ENCODE results near the gene KCNQ2. TPM values are rescaled to one million over a fixed set of nuclear protein-coding genes. Genes with fewer than 3 reads are reported as not detected.
A peak's percentile ranks its signal among the peaks of the same experiment; 100 is the strongest.
"Not testable (repeated sequence)": the region's sequence is repeated elsewhere in the genome, so short reads cannot be mapped to it uniquely, and the experiment has no call there.

Gene KCNQ2
- not detected for total RNA-seq

GRCh38 chr20:63471981-63472831, at the start of gene KCNQ2:
KCNQ2 (minus strand) TSS chr20:63472655; CDS start chr20:63472463, 192 bp downstream.
- H3K4me3 Mint-ChIP-seq = no peak within 1 kb of the TSS

GRCh38 chr20:63521602-63522001, 49.1 kb upstream of the KCNQ2 start:
- intact Hi-C loops (cut with DNase I, micrococcal nuclease) = loop anchor here (1.0 to 5.0 kb wide), 8 partner anchors 25 to 733 kb away; partner anchors contain the start of genes ARFGAP1 (in 1 of the 2), PCMTD2 (in 1 of the 2), TCEA2 (in 1 of the 2) and YTHDF1 (in 1 of the 2)
- CTCF ChIA-PET = interaction anchor here (0.6 to 4.0 kb wide), 6 partner anchors 16 to 452 kb away, joined by 4 to 21 read pairs (median 4); partner anchors contain the start of genes PTK6 and RTEL1
- Mint-ChIP-seq H3K27ac (peak overlapping the region; percentile 51), H3K4me1 (peaks cover 10% of the 10 kb centered on the region), H3K9me3 (ENCODE audit: low read depth) (peaks cover 4% of the 10 kb centered on the region), H3K27me3 (no peaks in the 10 kb centered on the region), H3K36me3 (ENCODE audit: low read depth) (peaks cover 29% of the 10 kb centered on the region), H3K4me3 (peak overlapping the region; percentile 77)
- no peak for ATAC-seq
- POLR2A ChIA-PET = interaction anchor here (0.6 to 2.4 kb wide), 2 partner anchors 16 to 31 kb away, joined by 4 to 6 read pairs; partner anchors contain the start of gene PTK6
- DNase-seq = no peak

More at GRCh38 chr20:63471981-63472831, at the start of gene KCNQ2:
- Mint-ChIP-seq H3K27ac (no peak within 1 kb of the TSS), H3K4me1 (peaks cover 2% of the 10 kb centered on the region), H3K36me3 (ENCODE audit: low read depth) (no peaks in the 10 kb centered on the region), H3K9me3 (ENCODE audit: low read depth) (no peaks in the 10 kb centered on the region), H3K27me3 (peaks cover 26% of the 10 kb centered on the region)
- ChIA-PET CTCF (no interaction called here), POLR2A (no interaction called here)
- DNase-seq (no peak), ATAC-seq (no peak)
- intact Hi-C loops (cut with DNase I, micrococcal nuclease) = no loop called here

- ATAC-seq = peak; percentile 72
- H3K27me3 Mint-ChIP-seq = no peaks in the 10 kb centered on the region
- POLR2A ChIA-PET = interaction anchor here (0.5 to 2.4 kb wide), 4 partner anchors 16 to 431 kb away, joined by 3 to 6 read pairs (median 4); partner anchors contain the start of gene PTK6
Measured at GRCh38 chr20:63520934-63521601, 48.6 kb upstream of the KCNQ2 start.

GRCh38 chr20:63520504-63520933, 48.1 kb upstream of the KCNQ2 start, which contains the start of gene PPDPF:
PPDPF (plus strand) TSS chr20:63520765; CDS start chr20:63521309, 544 bp downstream.
- ChIA-PET CTCF (interaction anchor here (0.7 to 4.0 kb wide), 4 partner anchors 17 to 560 kb away, joined by 3 to 21 read pairs (median 4); partner anchors contain the start of genes PTK6 and RTEL1), POLR2A (interaction anchor here (0.5 to 0.6 kb wide), 2 partner anchors 83 to 431 kb away, joined by 3 to 4 read pairs; no protein-coding TSS in a partner anchor)
- peak; percentile 93 for DNase-seq
- ATAC-seq = peak; percentile 80
- intact Hi-C loops (cut with DNase I, micrococcal nuclease) = loop anchor here (1.0 to 5.0 kb wide), 17 partner anchors 17 to 734 kb away; partner anchors contain the start of genes ARFGAP1 (in 1 of the 2), GMEB2 (in 1 of the 2), PCMTD2 (in 1 of the 2) and PRPF6 (in 1 of the 2)
- Mint-ChIP-seq H3K4me1 (peaks cover 10% of the 10 kb centered on the region), H3K36me3 (ENCODE audit: low read depth) (peaks cover 29% of the 10 kb centered on the region), H3K4me3 (peak within 1 kb of the TSS; percentile 77), H3K9me3 (ENCODE audit: low read depth) (peaks cover 4% of the 10 kb centered on the region), H3K27me3 (no peaks in the 10 kb centered on the region), H3K27ac (peak within 1 kb of the TSS; percentile 78)

More at GRCh38 chr20:63520934-63521601, 48.6 kb upstream of the KCNQ2 start:
- Mint-ChIP-seq H3K4me3 (peak overlapping the region; percentile 77), H3K36me3 (ENCODE audit: low read depth) (peaks cover 29% of the 10 kb centered on the region), H3K9me3 (ENCODE audit: low read depth) (peaks cover 4% of the 10 kb centered on the region), H3K27ac (peak overlapping the region; percentile 51), H3K4me1 (peaks cover 10% of the 10 kb centered on the region)
- peak; percentile 86 for DNase-seq
- intact Hi-C loops (cut with DNase I, micrococcal nuclease) = loop anchor here (1.0 to 5.0 kb wide), 18 partner anchors 16 to 734 kb away; partner anchors contain the start of genes ARFGAP1 (in 1 of the 2), GMEB2 (in 1 of the 2), PCMTD2 (in 1 of the 2) and PRPF6 (in 1 of the 2)
- CTCF ChIA-PET = interaction anchor here (0.6 to 4.0 kb wide), 7 partner anchors 17 to 559 kb away, joined by 3 to 21 read pairs (median 4); partner anchors contain the start of genes PTK6 and RTEL1

GRCh38 chr20:63519668-63520503, 47.4 kb upstream of the KCNQ2 start:
- peak overlapping the region; percentile 77 for H3K4me3 Mint-ChIP-seq
- H3K4me1 Mint-ChIP-seq = peaks cover 10% of the 10 kb centered on the region
- intact Hi-C loops (cut with DNase I, micrococcal nuclease) = loop anchor here (1.0 to 5.0 kb wide), 17 partner anchors 17 to 735 kb away; partner anchors contain the start of genes ARFGAP1 (in 1 of the 2), GMEB2 (in 1 of the 2), PCMTD2 (in 1 of the 2) and PRPF6 (in 1 of the 2)
- DNase-seq = peak; percentile 74
- peak overlapping the region; percentile 47 for H3K27ac Mint-ChIP-seq
- peaks cover 2% of the 10 kb centered on the region for H3K27me3 Mint-ChIP-seq
- peaks cover 6% of the 10 kb centered on the region for H3K9me3 Mint-ChIP-seq (ENCODE audit: low read depth)
- ChIA-PET POLR2A (no interaction called here), CTCF (interaction anchor here (0.6 to 4.0 kb wide), 4 partner anchors 18 to 560 kb away, joined by 3 to 21 read pairs (median 4); partner anchors contain the start of gene PTK6)
- peak; percentile 55 for ATAC-seq
- H3K36me3 Mint-ChIP-seq (ENCODE audit: low read depth) = peaks cover 29% of the 10 kb centered on the region

GRCh38 chr20:63518946-63519667, 46.7 kb upstream of the KCNQ2 start:
- Mint-ChIP-seq H3K36me3 (ENCODE audit: low read depth) (peaks cover 29% of the 10 kb centered on the region), H3K27me3 (peaks cover 4% of the 10 kb centered on the region), H3K4me3 (peak overlapping the region; percentile 77), H3K4me1 (peaks cover 12% of the 10 kb centered on the region), H3K27ac (peak overlapping the region; percentile 47), H3K9me3 (ENCODE audit: low read depth) (peaks cover 10% of the 10 kb centered on the region)
- intact Hi-C loops (cut with DNase I, micrococcal nuclease) = no loop called here
- CTCF ChIA-PET = interaction anchor here (0.6 to 4.0 kb wide), 2 partner anchors 19 to 513 kb away, joined by 3 to 21 read pairs; partner anchors contain the start of gene PTK6
- POLR2A ChIA-PET = interaction anchor here (0.6 kb wide), 1 partner anchor 464 kb away, joined by 4 read pairs; no protein-coding TSS in a partner anchor
- ATAC-seq = no peak
- DNase-seq = no peak

GRCh38 chr20:63518351-63518861, 46.0 kb upstream of the KCNQ2 start:
- no peak overlapping the region for H3K27ac Mint-ChIP-seq
- CTCF ChIA-PET = no interaction called here
- peaks cover 23% of the 10 kb centered on the region for H3K36me3 Mint-ChIP-seq (ENCODE audit: low read depth)

GRCh38 chr20:63517376-63518309, 45.2 kb upstream of the KCNQ2 start:
- Mint-ChIP-seq H3K4me1 (peaks cover 11% of the 10 kb centered on the region), H3K36me3 (ENCODE audit: low read depth) (peaks cover 15% of the 10 kb centered on the region), H3K4me3 (no peak overlapping the region), H3K9me3 (ENCODE audit: low read depth) (peaks cover 12% of the 10 kb centered on the region), H3K27me3 (peaks cover 13% of the 10 kb centered on the region), H3K27ac (no peak overlapping the region)
- CTCF ChIA-PET = no interaction called here
- ATAC-seq (no peak), DNase-seq (no peak)
- intact Hi-C loops (cut with DNase I, micrococcal nuclease) = no loop called here
- POLR2A ChIA-PET = no interaction called here

More at GRCh38 chr20:63518351-63518861, 46.0 kb upstream of the KCNQ2 start:
- no peak for ATAC-seq
- peaks cover 6% of the 10 kb centered on the region for H3K27me3 Mint-ChIP-seq
- H3K4me1 Mint-ChIP-seq = peaks cover 12% of the 10 kb centered on the region
- no peak overlapping the region for H3K4me3 Mint-ChIP-seq
- intact Hi-C loops (cut with DNase I, micrococcal nuclease) = no loop called here
- POLR2A ChIA-PET = no interaction called here
- H3K9me3 Mint-ChIP-seq (ENCODE audit: low read depth) = peaks cover 9% of the 10 kb centered on the region
- DNase-seq = no peak

GRCh38 chr20:63514520-63514919, 42.1 kb upstream of the KCNQ2 start:
- H3K36me3 Mint-ChIP-seq (ENCODE audit: low read depth); ATAC-seq; H3K27ac Mint-ChIP-seq; H3K4me1 Mint-ChIP-seq; H3K4me3 Mint-ChIP-seq; DNase-seq; intact Hi-C loops (cut with DNase I, micrococcal nuclease); CTCF ChIA-PET: not testable (repeated sequence)
- POLR2A ChIA-PET = interaction anchor here (0.6 kb wide), 1 partner anchor 24 kb away, joined by 7 read pairs; no protein-coding TSS in a partner anchor
- H3K9me3 Mint-ChIP-seq (ENCODE audit: low read depth) = peaks cover 12% of the 10 kb centered on the region
- H3K27me3 Mint-ChIP-seq = peaks cover 24% of the 10 kb centered on the region
